NCI-H446 treated with DMSO at 0.1 percent for 48 hours (cell line): ENCODE results near the gene INSYN2A.

Source experiments
- DNase-seq: peaks from one replicate; lab custom pipeline; 2025; lab: John Stamatoyannopoulos, UW

INSYN2A gene

GRCh38 chr10:127195571-127196281, 665 bp downstream of the INSYN2A start:
- DNase-seq: no peak

GRCh38 chr10:127195041-127195506, 1.3 kb downstream of the INSYN2A start:
- DNase-seq: no peak

GRCh38 chr10:127194599-127194998, 1.8 kb downstream of the INSYN2A start:
- DNase-seq: no peak

- no peak for DNase-seq
Measured at GRCh38 chr10:127194111-127194510, 2.3 kb downstream of the INSYN2A start.

GRCh38 chr10:127193125-127193524, 3.3 kb downstream of the INSYN2A start:
- no peak for DNase-seq

GRCh38 chr10:127190427-127190826, 6.0 kb downstream of the INSYN2A start:
- no peak for DNase-seq

GRCh38 chr10:127189226-127189625, 7.2 kb downstream of the INSYN2A start:
- no peak for DNase-seq

GRCh38 chr10:127186813-127187212, 9.6 kb downstream of the INSYN2A start:
- no peak for DNase-seq

GRCh38 chr10:127184582-127184981, 11.8 kb downstream of the INSYN2A start:
- DNase-seq: no peak

- DNase-seq: no peak
Measured at GRCh38 chr10:127182161-127182560, 14.2 kb downstream of the INSYN2A start.

GRCh38 chr10:127179612-127180250, 16.7 kb downstream of the INSYN2A start:
- DNase-seq: no peak

- no peak for DNase-seq
Measured at GRCh38 chr10:127176649-127177048, 19.7 kb downstream of the INSYN2A start.

GRCh38 chr10:127175357-127176110, 20.9 kb downstream of the INSYN2A start:
- no peak for DNase-seq

GRCh38 chr10:127174866-127175265, 21.5 kb downstream of the INSYN2A start:
- DNase-seq: no peak

- DNase-seq: peak; percentile 0
Measured at GRCh38 chr10:127168261-127168660, 28.1 kb downstream of the INSYN2A start.

GRCh38 chr10:127162841-127163240, 33.5 kb downstream of the INSYN2A start:
- no peak for DNase-seq

GRCh38 chr10:127161482-127161881, 34.9 kb downstream of the INSYN2A start:
- DNase-seq: no peak

- no peak for DNase-seq
Measured at GRCh38 chr10:127159648-127160245, 36.6 kb downstream of the INSYN2A start.

- DNase-seq: no peak
Measured at GRCh38 chr10:127158662-127159061, 37.7 kb downstream of the INSYN2A start.

- no peak for DNase-seq
Measured at GRCh38 chr10:127157506-127158200, 38.7 kb downstream of the INSYN2A start.

GRCh38 chr10:127157089-127157488, 39.3 kb downstream of the INSYN2A start:
- no peak for DNase-seq
